Esophagus squamous epithelium (tissue), 4 donors: Measurements from ENCODE around the gene SUMO4.

Source experiments
- CTCF ChIP-seq, 6 experiments: fragments of 450-650 bp in 4 of 6; fragments of 200-600 bp in 2 of 6; sonication (generic) in 2 of 6; IDR thresholded peaks; one replicate each; pipeline ENCODE4 v1.5.1; 2016 to 2019; ENCODE audit warnings: antibody characterized with exemption in 6 of 6, mild to moderate bottlenecking in 4 of 6, moderate library complexity in 4 of 6
- POLR2A ChIP-seq, 4 donors: fragments of 450-650 bp; IDR thresholded peaks; one replicate each; pipeline ENCODE4 v1.6.1; 2017; ENCODE audit warnings: antibody characterized with exemption in 4 of 4, mild to moderate bottlenecking in 4 of 4, moderate library complexity in 3 of 4

GRCh38 chr6:149425224-149425623 is 25.2 kb downstream of the SUMO4 start:
- TF ChIP-seq CTCF (IDR thresholded peaks at IDR 0.05) = no peak
- TF ChIP-seq POLR2A (IDR thresholded peaks at IDR 0.05) = no peak
